ENCODE measurements around the gene TMOD2.

GRCh38 chr15:51864408-51865056 is 113.1 kb downstream of the TMOD2 start:
- no peak for TF ChIP-seq CTCF (IDR thresholded peaks at IDR 0.05)
- TF ChIP-seq ZFX (IDR thresholded peaks at IDR 0.05; ENCODE audit: borderline replicate concordance): no peak
